ENCODE measurements around the gene TACC2. TPM values are rescaled to one million over a fixed set of nuclear protein-coding genes. Genes with fewer than 3 reads are reported as not detected.

TACC2 gene
- total RNA-seq, 3 donors from 2014 or later, result 26.1 to 30.5 (median 28.5) TPM

DNA sequence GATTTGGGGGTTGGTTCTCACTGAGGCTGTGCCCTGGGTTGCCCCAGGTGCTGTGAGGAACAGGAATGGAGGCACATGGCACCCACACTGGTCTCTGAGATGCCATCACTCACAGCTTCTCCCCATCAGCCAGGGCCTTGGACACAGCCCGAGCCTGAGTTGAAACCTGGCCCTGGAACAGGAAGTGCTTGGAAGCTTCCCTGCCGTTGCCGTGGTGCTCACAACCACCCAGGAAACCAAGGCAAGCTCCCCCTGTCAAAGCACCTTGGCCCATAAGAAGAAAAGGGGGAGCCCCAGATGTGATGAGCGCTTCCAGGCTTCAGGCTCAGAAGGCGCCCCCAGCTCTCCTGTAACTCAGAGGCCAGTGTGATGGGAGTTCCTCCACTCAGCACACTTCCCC lies 282.1 kb downstream of the TACC2 start, which contains the start of gene BTBD16:
BTBD16 (plus strand) TSS at position 221 of the 400 bp plus-strand sequence. CDS start 3,786 bp downstream, outside the sequence.
- Histone ChIP-seq H3K4me1 (no peaks in the 10 kb centered on the region), H3K9me3 (no peaks in the 10 kb centered on the region), H3K4me3 (no peak within 1 kb of the TSS), H3K36me3 (no peaks in the 10 kb centered on the region), H3K27me3 (no peaks in the 10 kb centered on the region), H3K27ac (no peak within 1 kb of the TSS)
- DNase-seq (ENCODE audit: low spot score in 2 of 2), result no peak
- intact Hi-C loops (cut with DNase I; ENCODE audit: low total_unique reads), result no loop called here
- no peak for TF ChIP-seq POLR2A (IDR thresholded peaks at IDR 0.05)
- TF ChIP-seq, protein P1, sequence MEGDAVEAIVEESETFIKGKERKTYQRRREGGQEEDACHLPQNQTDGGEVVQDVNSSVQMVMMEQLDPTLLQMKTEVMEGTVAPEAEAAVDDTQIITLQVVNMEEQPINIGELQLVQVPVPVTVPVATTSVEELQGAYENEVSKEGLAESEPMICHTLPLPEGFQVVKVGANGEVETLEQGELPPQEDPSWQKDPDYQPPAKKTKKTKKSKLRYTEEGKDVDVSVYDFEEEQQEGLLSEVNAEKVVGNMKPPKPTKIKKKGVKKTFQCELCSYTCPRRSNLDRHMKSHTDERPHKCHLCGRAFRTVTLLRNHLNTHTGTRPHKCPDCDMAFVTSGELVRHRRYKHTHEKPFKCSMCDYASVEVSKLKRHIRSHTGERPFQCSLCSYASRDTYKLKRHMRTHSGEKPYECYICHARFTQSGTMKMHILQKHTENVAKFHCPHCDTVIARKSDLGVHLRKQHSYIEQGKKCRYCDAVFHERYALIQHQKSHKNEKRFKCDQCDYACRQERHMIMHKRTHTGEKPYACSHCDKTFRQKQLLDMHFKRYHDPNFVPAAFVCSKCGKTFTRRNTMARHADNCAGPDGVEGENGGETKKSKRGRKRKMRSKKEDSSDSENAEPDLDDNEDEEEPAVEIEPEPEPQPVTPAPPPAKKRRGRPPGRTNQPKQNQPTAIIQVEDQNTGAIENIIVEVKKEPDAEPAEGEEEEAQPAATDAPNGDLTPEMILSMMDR (IDR thresholded peaks at IDR 0.05), result no peak
- TF ChIP-seq POLR2AphosphoS5 (IDR thresholded peaks at IDR 0.05), result no peak

DNA sequence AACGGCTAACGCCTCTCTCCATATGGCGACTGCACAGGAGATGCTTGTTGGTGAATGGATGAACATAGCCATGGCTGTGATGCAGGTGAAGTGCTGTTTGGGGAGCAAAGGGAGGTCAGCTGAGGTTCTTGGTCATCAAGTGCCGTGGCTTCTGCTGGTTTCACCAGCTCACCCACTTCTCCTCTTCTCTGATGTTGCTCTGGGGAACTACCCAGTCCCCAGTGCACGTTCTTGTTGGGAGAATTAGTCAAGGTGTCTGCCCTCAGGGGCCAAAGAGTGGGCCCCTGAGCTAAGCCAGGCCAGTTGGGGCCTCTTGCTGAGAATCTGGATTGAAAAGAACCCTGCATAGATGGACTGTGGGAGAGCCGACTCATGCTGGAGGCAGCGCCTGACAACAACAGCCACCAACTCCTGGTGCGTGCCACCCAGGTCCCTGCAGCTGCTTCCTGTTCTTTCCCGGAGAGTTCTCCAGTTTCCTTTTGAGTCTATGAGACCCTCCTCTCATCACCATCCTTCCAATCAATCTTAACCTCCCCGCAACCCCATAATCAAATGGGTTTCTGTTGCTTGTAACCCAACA lies 285.1 kb downstream of the TACC2 start:
- no peak for DNase-seq (ENCODE audit: low spot score in 2 of 2)
- Histone ChIP-seq H3K27me3 (no peaks in the 10 kb centered on the region), H3K4me3 (no peak overlapping the region), H3K4me1 (no peaks in the 10 kb centered on the region), H3K36me3 (no peaks in the 10 kb centered on the region), H3K9me3 (no peaks in the 10 kb centered on the region), H3K27ac (no peak overlapping the region)
- TF ChIP-seq POLR2A (IDR thresholded peaks at IDR 0.05), result no peak
- TF ChIP-seq POLR2AphosphoS5 (IDR thresholded peaks at IDR 0.05), result no peak
- TF ChIP-seq, protein P1 (IDR thresholded peaks at IDR 0.05), result no peak
- intact Hi-C loops (cut with DNase I; ENCODE audit: low total_unique reads), result no loop called here

DNA sequence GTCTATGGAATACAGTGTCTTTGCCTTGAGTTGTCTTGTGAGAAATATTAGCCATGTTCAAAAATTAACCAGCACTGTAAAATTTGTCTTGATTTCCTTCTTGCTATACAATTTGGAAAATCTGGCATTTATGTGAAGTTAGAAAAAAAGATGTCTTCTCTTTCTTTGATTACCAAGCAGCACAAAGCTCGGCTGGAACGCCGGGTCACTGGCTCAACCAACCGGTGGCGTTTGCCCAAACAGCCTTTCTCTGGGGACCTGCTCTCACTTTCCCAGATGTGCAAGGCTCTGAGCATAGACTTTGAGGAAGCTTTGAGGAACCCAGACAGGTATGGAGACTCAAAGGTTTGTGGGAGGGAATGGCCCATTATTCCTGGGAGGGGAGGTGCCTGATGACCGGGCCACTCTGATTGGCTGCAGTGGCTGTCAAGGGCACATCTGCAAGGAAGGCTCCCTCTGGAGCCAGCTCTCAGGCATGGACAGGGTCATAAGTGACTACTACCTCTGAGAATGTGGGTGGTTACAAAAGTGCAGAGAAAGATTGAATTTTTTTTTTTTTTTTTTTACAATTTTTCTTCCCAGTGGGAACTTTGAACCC lies 287.7 kb downstream of the TACC2 start:
- DNase-seq (ENCODE audit: low spot score in 2 of 2), result no peak
- TF ChIP-seq POLR2AphosphoS5 (IDR thresholded peaks at IDR 0.05) (no peak), POLR2A (IDR thresholded peaks at IDR 0.05) (no peak)

DNA sequence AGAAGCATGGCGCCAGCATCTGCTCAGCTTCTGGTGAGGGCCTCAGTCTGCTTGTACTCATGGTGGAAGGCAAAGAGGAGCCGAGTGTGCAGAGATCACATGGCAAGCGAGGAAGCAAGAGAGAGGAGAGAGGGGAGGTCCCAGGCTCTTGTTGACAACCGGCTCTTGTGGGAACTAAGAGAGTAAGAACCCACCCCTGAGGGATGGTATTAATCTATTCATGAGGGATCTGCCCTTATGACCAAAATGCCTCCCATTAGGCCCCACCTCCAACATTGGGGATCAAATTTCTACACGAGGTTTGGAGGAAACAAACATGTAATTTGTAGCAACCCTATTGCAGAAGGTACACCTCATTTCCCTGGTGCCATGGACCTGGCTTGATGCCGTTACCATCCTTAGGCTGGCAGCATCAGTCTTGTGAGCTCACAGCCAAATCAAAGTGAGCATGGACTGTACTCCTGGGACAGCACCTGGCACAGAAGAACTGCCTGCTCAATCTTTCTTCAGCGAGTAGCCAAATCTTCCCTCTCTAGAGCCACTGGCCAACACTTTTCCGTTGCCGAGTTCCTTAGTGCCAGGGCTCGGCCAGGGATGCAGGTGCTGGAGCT lies 288.7 kb downstream of the TACC2 start:
- Histone ChIP-seq H3K4me3 (no peak overlapping the region), H3K9me3 (no peaks in the 10 kb centered on the region), H3K27ac (no peak overlapping the region), H3K4me1 (no peaks in the 10 kb centered on the region), H3K36me3 (no peaks in the 10 kb centered on the region), H3K27me3 (no peaks in the 10 kb centered on the region)
- TF ChIP-seq POLR2A (IDR thresholded peaks at IDR 0.05), result no peak
- TF ChIP-seq, protein P1 (IDR thresholded peaks at IDR 0.05), result no peak
- TF ChIP-seq POLR2AphosphoS5 (IDR thresholded peaks at IDR 0.05), result no peak
- no peak for DNase-seq (ENCODE audit: low spot score in 2 of 2)
- intact Hi-C loops (cut with DNase I; ENCODE audit: low total_unique reads), result no loop called here

More for the DNA sequence above, 287.7 kb downstream of the TACC2 start:
- Histone ChIP-seq H3K4me1 (no peaks in the 10 kb centered on the region), H3K27me3 (no peaks in the 10 kb centered on the region), H3K27ac (no peak overlapping the region), H3K4me3 (no peak overlapping the region), H3K9me3 (no peaks in the 10 kb centered on the region), H3K36me3 (no peaks in the 10 kb centered on the region)
- intact Hi-C loops (cut with DNase I; ENCODE audit: low total_unique reads), result no loop called here

DNA sequence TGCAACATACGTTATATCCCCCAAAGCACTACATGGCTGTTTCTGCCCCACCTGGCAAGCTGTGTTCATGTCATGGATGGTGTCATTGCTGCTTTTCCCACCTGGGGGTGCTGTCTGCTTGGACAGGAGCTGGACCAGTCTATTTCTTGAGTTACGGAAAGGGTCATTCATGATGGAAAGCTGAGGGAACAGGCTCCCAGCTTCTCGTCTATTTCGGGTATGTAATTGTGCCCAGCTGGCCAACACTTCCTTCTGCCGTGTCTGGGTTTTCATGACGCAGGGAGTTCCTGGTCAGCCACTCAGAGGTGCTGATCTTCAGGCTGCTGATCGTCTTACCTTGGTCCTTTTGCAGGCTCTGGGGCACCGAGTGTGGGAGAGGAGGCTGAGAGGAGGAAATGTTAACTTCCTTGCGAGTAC lies 290.8 kb downstream of the TACC2 start:
- no peaks in the 10 kb centered on the region for H3K36me3 ChIP-seq
- no peaks in the 10 kb centered on the region for H3K27me3 ChIP-seq
- no peaks in the 10 kb centered on the region for H3K9me3 ChIP-seq
- intact Hi-C loops (cut with DNase I; ENCODE audit: low total_unique reads), result no loop called here
- TF ChIP-seq, protein P1 (IDR thresholded peaks at IDR 0.05), result no peak
- TF ChIP-seq POLR2AphosphoS5 (IDR thresholded peaks at IDR 0.05) (no peak), POLR2A (IDR thresholded peaks at IDR 0.05) (no peak)
- H3K4me1 ChIP-seq, result no peaks in the 10 kb centered on the region
- no peak overlapping the region for H3K27ac ChIP-seq
- H3K4me3 ChIP-seq, result no peak overlapping the region
- DNase-seq (ENCODE audit: low spot score in 2 of 2), result no peak
